Measurements from ENCODE around the gene FILIP1. TPM values are rescaled to one million over a fixed set of nuclear protein-coding genes. Genes with fewer than 3 reads are reported as not detected.
"Not testable (repeated sequence)": the region's sequence is repeated elsewhere in the genome, so short reads cannot be mapped to it uniquely, and the experiment has no call there.

The FILIP1 gene
- polyA plus RNA-seq, 4 donors, result 2.2 to 3.0 (median 2.8) TPM

DNA sequence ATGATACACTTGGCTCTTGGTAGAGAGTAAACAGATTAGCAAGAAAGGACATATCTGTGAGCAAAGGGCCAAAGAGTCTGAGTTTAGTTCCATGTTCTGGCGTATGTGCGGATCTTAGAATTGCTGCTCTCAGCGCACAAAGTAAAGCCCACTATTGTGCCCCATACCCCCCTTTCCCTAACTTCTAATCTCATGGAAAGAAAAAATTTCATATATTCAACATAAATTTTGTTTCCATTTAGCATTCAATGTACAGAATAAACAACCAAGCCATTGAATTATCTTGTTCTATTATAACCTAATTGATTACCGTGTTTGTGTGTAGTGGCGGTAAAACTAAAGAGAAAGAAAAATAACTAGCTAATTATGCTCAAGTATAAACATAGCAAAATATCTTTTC lies 30.5 kb downstream of the FILIP1 start:
- DNase-seq (ENCODE audit: low read depth in 4 of 4, low spot score in 3 of 4), result no peak

DNA sequence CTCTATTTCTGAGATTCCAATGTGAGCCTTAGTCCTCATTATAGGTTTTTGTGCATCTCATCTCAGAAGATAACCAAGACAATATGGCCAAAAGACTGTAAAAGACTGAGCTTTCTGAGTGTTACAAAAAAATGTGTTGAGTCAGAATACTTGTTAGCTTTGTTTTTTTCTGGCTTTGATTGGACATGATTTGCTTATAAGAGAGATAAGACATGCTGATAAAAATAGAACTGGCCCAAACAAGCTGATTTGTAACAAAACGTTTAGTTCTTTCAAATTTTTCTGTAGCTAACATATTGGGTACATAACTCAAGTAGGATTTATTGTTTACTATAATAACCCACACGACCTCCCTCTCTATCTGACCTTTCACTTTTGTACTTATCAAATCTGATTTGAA lies 32.9 kb downstream of the FILIP1 start:
- no peak for DNase-seq (ENCODE audit: low read depth in 4 of 4, low spot score in 3 of 4)

DNA sequence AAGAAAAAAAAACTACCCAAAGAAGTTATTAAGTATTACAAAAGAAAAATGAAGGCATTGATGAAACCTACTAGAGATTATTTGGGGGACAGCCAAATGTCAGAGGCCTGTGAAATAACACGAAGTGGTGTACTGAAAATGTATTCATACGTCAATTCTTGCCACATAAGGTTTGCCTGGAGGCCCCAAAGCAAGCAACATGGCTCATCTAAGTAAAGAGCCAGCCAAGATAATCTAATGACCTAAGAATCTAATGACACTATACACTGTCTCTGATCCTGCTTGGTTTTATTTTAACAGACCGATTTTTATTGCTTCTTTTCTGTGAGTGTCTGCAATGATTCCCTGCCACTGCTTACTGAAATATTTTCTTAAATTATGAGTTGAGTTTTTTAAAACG lies 34.7 kb downstream of the FILIP1 start:
- DNase-seq (ENCODE audit: low read depth in 4 of 4, low spot score in 3 of 4), result no peak

DNA sequence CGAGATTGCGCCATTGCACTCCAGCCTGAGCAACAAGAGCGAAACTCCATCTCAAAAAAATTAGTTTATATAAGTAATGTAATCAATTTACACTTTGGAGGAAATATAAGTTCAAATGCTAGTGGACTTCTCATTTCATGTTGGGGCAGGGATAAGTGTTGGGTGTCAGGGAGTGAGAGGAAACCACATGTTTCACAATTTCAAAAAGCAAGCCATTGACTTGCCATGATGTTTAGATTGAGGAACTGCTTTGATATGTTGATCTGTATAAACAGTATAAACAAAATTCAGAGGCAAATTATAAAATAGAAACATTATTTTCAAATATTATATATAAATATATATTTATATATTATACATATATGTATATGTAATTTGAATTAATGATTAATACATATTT lies 42.7 kb downstream of the FILIP1 start:
- no peak for DNase-seq (ENCODE audit: low read depth in 4 of 4, low spot score in 3 of 4)

DNA sequence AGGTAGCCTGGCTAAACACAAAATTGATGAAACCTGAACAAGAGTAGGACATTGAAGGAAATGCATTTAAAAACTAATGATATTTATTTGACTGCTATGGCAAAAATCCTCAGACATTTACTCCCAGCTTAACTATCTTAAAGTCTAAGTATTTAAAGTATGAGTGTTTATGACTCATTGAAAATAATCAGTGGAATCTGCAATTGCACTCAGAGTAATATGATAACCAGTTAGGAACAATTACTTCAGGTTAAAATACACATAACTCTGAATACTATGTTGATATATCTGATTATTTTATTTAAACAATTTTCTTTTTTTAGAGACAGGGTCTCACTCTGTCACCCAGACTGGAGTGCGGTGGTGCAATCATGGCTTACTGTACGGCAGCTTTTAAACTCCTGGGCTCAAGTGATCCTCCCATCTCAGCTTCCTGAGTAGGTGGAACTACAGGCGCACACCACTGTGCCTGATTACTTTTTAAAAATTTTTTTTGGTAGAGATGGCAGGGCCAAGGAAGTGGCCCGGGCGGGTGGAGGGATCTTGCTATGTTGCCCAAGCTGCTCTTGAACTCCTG lies 43.9 kb downstream of the FILIP1 start:
- DNase-seq (ENCODE audit: low read depth in 4 of 4, low spot score in 3 of 4), result no peak

DNA sequence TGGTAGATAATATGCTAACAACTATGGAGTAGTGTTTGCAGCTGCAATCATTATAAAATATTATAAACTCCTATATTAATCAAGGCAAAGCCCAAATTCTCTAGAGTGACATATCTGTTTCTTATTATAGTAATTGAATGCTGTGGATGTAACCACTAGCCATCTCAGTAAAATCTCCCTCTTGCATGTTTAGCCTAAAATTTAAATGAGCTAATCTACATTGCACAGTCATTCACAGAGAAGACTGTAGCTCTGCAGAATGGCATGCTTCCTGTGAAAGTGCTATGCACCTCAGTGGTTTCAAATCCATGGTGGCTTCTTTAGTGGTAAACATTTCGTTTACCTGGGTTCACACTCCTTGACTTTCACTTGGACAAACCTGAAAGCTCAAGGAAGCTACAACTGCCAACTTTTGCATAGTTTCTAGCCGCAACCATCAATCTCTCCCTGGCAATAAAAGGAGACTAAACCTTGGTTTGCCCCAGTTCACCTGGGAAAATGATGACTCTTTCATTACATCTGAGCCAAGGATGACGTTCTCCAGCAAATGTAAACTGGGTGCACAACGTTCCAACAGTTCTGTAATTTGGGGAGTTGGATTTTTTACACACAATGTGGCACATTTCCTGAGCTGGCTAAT lies 47.2 kb downstream of the FILIP1 start:
- DNase-seq (ENCODE audit: low read depth in 4 of 4, low spot score in 3 of 4), result no peak

DNA sequence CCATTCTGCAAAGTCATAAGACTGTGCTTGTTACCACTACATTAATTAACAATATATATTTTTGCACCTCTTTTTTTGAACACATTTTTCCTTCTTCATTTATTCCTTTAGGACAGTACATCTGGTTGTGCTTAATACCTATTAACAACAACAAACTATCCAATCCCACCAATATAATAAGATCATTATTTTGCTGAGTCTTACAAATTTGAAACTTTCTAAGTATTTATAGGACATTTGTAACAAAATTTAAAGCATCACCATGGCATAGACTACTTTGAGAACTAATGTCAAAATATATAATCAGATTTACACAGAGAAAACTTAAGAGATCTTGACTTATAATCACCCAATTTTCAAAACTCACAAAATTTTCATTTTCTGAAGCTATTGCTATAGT lies 47.9 kb downstream of the FILIP1 start:
- no peak for DNase-seq (ENCODE audit: low read depth in 4 of 4, low spot score in 3 of 4)

DNA sequence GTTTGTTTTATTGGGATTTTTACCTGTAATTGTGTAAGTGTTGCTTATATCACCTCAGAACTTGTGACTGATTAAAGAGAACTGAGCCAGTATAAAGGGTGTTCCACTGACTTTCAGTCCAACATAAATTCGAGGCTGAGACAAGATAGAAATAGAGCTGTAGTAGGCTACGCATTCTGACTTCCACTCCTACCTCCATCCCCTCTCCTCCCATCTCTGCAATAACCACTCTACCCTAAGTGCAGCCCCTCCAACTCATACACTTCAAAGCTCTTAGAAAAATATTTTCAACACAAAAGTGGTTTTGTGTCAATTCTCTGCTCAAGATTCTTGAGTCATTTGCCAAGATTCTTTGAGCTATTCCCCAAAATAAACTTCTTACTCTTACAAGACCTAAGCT lies 48.7 kb downstream of the FILIP1 start:
- DNase-seq (ENCODE audit: low read depth in 4 of 4, low spot score in 3 of 4), result no peak

DNA sequence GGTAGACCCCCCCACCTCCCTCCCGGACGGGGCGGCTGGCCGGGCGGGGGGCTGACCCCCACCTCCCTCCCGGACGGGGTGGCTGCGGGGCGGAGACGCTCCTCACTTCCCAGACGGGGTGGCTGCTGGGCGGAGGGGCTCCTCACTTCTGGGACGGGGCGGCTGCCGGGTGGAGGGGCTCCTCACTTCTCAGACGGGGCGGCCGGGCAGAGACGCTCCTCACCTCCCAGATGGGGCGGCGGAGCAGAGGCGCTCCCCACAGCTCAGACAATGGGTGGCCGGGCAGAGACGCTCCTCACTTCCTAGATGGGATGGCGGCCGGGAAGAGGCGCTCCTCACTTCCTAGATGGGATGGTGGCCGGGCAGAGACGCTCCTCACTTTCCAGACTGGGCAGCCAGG lies 51.7 kb downstream of the FILIP1 start:
- not testable (repeated sequence) for DNase-seq (ENCODE audit: low read depth in 4 of 4, low spot score in 3 of 4)

DNA sequence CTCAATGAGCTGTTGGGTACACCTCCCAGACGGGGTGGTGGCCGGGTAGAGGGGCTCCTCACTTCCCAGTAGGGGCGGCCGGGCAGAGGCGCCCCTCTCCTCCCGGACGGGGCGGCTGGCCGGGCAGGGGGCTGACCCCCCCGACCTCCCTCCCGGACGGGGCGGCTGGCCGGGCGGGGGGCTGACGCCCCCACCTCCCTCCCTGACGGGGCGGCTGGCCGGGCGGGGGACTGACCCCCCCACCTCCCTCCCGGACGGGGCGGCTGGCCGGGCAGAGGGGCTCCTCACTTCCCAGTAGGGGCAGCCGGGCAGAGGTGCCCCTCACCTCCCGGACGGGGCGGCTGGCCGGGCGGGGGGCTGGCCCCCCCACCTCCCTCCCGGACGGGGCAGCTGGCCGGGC lies 52.1 kb downstream of the FILIP1 start:
- DNase-seq (ENCODE audit: low read depth in 4 of 4, low spot score in 3 of 4), result not testable (repeated sequence)

DNA sequence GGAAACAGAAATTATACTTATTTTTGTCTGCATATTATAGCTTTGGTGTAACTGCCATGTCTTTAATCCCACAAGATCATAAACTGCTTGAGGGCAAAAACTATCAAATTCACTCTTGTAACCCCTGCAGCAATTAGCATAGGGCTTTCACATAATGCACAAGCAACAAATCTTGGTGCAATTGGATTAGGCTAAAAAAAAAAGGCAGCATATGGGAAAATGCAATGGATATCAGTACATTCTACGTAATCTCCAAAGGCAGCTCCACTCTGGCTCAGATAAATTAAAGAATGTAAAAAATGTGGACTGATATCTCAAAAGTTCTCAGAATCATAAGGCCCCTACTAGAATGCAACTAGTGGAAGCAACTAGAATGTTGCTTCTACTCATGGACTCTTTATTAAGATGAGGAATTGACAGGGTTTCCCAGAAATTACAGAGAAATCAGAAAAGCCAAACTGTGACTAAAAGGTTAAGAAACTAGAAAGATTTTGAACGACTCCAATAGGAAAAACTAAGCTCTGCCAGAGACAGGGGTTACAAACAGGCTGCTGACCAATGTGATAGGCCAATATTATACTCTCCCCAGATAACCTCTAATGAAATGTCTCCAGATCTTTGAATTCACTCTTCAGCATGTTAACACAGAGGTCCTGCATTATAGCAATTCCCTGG lies 55.0 kb downstream of the FILIP1 start:
- no peak for DNase-seq (ENCODE audit: low read depth in 4 of 4, low spot score in 3 of 4)

DNA sequence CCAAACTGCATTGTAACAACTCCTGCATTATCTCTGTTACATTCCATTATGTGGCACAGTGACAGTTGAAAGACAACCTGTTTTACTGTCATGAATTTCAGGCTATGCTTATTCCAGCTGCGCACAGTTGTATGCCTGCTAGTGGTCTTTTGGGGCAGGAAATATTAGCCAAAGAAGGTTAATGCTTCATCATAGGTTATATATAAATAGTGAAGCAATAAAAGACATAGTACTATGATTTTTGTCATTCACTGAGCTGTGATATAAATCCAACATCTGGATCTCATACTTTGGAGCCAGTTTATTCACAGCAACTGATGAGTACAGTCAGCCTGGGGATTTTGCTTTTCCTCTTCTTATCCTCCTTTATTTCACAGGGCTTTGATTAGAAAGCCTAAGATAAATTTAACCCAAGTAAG lies 55.6 kb downstream of the FILIP1 start:
- no peak for DNase-seq (ENCODE audit: low read depth in 4 of 4, low spot score in 3 of 4)

DNA sequence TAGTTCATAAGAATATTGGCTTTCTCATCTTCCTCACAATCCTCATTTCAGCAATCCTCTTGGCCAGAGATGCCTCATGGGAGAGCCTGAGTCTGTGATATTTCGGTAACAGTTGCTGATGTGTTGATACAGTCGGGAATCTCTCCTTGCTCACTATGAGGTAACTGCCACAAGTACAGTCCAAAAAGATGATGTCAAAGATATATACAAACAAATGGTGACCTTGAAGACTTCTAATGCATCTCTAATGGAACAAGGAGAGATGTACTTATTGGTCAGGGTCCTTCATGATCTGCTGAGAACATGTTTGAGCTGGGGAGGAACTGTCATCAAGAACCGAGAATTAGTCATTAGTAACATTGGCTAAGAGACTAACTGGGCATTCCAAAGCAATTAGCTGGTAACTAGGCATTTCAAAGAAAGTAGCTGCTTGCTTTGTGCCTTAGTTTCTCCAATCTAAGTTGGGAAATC lies 56.1 kb downstream of the FILIP1 start:
- DNase-seq (ENCODE audit: low read depth in 4 of 4, low spot score in 3 of 4), result no peak

DNA sequence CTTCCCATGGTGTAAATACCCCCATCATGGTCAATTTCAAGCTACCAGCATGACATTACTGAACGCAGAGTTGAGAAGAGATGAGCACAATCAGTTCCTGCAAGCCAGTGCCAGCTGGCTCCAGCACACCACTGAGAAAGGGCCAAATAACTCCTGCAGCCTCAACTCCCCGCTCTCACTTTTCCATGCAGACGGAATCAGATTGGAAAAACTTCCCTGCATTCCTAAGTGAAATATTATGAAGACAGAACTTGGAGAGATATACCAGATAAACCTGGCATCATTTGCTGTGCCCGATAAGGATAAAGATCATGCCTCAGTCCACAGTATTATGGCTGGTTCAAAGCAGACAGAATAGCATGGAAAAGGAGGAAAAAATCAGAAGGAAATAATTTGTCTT lies 56.7 kb downstream of the FILIP1 start:
- no peak for DNase-seq (ENCODE audit: low read depth in 4 of 4, low spot score in 3 of 4)

DNA sequence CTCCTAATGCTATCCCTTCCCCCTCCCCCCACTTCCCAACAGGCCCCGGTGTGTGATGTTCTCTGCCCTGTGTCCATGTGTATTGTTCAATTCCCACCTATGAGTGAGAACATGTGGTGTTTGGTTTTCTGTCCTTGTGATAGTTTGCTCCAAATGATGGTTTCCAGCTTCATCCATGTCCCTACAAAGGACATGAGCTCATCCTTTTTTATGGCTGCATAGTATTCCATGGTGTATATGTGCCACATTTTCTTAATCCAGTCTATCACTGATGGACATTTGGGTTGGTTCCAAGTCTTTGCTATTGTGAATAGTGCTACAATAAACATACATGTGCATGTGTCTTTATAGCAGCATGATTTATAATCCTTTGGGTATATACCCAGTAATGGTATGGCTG lies 60.8 kb downstream of the FILIP1 start:
- DNase-seq (ENCODE audit: low read depth in 4 of 4, low spot score in 3 of 4), result not testable (repeated sequence)

DNA sequence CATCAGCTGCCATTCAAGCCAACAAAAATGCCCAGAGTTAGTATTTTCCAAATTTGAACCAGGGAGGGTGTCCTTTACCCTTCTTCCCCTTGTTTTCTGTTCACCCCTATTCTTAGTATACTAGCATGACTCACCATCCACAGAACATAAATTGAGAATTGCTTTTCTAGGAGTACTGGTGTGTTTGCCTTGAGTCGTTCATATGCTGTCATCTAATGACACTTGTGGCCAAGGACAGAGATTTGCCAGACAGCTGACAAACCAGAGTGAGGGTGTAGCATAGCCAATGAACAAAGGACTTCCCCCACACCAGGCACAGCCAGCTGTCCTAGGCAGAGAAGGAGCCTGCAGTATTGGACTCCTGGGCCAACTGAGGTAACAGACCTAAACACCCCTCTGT lies 62.2 kb downstream of the FILIP1 start:
- no peak for DNase-seq (ENCODE audit: low read depth in 4 of 4, low spot score in 3 of 4)

DNA sequence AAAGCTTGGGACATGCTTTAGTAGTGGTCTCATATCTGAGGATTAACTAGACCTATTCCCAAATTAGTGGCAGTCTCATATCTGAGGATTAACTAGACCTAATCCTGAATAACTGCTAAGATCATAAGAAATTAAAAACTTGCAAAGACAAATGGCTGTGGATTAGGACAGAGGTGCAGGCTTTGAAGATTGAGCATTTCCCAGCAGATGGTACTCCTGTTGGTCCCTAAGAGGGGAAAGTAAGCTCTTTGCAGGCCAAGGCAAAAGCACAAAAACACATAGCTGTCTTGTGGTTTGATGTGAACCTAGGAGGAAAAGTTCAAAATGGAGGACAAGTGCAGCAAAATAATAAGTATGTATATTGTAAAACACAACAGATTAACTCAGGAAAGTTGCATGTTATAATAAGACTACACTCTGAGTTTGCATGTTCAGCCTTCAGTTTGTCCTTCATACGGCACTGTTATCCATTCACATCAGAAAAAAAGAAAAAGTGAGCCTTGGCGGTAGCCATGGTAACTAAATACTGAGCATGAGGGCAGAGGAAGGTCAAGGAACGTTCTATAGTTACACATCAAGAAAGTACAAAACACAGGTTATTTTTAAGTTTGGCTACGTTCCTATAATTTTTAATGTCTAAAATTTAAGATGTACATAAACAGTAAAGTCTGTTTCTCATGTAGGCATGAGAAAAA lies 62.8 kb downstream of the FILIP1 start:
- peak in 1 of 4 donors; percentile 29 for DNase-seq (ENCODE audit: low read depth in 4 of 4, low spot score in 3 of 4)

DNA sequence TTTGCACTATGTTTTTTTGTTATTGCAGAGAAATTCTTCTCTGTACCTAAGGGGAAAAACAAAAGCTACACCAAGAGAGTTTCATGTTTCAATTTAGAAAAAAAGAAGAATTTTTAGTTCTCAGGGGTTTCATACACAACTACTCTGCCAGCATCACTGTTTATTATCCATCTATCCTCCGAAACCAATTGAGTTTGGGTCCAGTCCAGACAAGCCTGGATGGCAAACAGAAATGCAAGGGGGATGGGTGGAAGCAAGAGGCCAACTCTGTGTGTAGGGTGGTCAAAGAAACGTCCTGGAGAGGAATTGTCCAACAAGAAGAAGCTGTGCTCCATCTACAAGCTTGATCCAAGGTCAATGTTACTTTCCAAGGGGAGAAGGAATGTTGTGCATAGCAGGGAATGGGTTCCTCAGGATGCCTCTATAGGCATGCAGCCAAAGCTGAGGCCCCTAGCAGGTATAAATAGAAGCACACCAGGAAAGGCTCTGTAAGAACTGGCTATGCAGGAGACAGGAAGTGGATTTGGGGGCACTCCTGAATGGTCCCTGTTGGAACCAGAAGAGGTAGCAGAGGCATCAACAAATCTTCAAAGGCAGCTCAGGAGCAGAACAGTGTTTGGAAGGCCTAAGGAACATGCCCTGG lies 64.4 kb downstream of the FILIP1 start:
- no peak for DNase-seq (ENCODE audit: low read depth in 4 of 4, low spot score in 3 of 4)

DNA sequence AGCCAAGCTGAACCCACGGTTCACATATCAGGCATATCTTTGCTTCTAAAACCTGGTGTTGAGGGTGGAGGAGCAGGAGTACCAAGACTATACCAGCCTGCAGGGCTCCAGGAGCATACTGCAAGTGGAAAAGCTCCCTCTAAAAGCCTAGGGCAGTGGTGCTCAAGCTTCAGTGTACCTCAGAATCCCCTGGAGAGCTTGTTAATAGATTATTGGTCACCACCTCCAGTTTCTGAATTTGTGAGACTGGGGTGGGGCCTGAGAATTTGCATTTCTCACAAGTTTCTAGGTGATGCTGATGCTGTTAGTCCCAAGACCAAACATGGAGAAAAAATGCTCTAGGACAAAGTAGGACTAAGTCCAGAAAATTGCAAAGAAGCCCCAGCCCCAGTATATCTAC lies 65.4 kb downstream of the FILIP1 start:
- DNase-seq (ENCODE audit: low read depth in 4 of 4, low spot score in 3 of 4), result no peak

DNA sequence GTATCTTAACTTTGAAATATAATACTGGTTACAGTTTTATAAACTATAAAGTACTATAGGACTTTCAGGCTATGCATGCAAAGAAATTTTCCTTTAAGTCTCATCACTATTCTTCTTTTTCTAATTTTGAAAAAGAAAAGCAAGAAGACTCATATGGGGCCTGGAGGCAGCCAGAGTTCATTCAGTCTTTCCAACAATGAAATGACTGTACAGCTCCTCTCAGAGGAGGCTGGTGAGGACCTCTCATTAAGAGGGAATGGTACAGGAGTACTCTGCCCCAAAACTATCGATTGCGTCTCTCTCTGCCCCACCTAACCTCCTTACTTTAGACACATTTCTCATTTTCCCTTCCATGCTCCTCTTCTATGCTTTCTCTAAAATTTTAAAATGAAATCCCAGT lies 66.3 kb downstream of the FILIP1 start:
- no peak for DNase-seq (ENCODE audit: low read depth in 4 of 4, low spot score in 3 of 4)
